ENCODE results near the gene KAZN.

The KAZN gene

GRCh38 chr1:15011160-15011559, 412.7 kb downstream of the KAZN start:
- no peak for TF ChIP-seq CTCF (IDR thresholded peaks at IDR 0.05)
- Histone ChIP-seq H3K27ac (no peak overlapping the region), H3K27me3 (peaks cover 4% of the 10 kb centered on the region), H3K9me3 (no peaks in the 10 kb centered on the region), H3K4me1 (ENCODE audit: control insufficient read depth in 1 of 2, insufficient read depth in 1 of 2, low read depth in 1 of 2, low read length in 1 of 2) (peaks cover 10 to 37% of the 10 kb centered on the region in 2 experiments), H3K4me3 (ENCODE audit: low read depth in 1 of 2, low read length in 1 of 2) (no peak overlapping the region), H3K36me3 (no peaks in the 10 kb centered on the region)

DNA sequence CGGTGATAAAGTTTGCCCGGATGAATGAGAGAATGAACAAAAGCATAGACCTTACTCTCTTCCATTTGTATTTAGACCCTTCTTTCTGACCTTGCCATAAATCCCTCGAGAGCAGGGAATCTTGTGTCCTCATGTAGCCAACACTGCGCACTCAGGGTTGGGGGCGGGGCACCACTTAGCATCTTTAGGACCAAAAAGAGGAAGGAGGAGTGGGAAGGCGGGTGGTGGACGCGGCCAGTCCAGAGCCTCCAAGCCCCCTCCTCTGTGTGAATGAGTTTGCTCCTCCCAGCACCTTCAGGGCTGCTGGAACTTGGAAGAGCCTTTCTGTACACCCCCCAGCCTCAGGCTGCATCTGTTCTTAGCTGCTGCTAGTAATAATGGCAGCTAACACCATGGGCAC, 413.2 kb downstream of the KAZN start:
- TF ChIP-seq CTCF (IDR thresholded peaks at IDR 0.05): no peak
- no peak overlapping the region for H3K27ac ChIP-seq
- H3K36me3 ChIP-seq: no peaks in the 10 kb centered on the region
- no peaks in the 10 kb centered on the region for H3K27me3 ChIP-seq
- H3K9me3 ChIP-seq: no peaks in the 10 kb centered on the region
- H3K4me3 ChIP-seq (ENCODE audit: low read depth in 1 of 2, low read length in 1 of 2): no peak overlapping the region
- peaks cover 15 to 42% of the 10 kb centered on the region in 2 experiments for H3K4me1 ChIP-seq (ENCODE audit: control insufficient read depth in 1 of 2, insufficient read depth in 1 of 2, low read depth in 1 of 2, low read length in 1 of 2)

DNA sequence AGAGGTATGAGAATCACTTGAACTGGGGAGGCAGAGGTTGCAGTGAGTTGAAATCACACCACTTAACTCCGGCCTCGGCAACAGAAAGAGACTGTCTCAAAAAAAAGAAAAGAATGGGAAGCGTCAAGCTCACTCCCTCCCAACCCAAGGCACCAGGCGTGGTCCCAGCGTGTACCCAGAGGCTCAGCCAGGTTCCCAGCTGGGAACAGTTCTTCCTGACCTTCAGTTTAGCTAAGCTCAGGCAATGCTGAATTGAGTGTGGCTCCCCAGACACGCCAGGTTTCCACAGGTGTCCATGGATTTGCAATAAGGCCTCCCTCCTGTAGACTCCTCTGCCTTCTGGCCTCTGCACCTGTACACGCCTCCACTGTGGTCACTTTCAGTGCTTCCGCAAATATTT, 414.3 kb downstream of the KAZN start:
- Histone ChIP-seq H3K27ac (no peak overlapping the region), H3K4me1 (ENCODE audit: control insufficient read depth in 1 of 2, insufficient read depth in 1 of 2, low read depth in 1 of 2, low read length in 1 of 2) (peaks cover 24 to 54% of the 10 kb centered on the region in 2 experiments), H3K4me3 (ENCODE audit: low read depth in 1 of 2, low read length in 1 of 2) (no peak overlapping the region), H3K36me3 (no peaks in the 10 kb centered on the region), H3K27me3 (no peaks in the 10 kb centered on the region), H3K9me3 (no peaks in the 10 kb centered on the region)
- TF ChIP-seq CTCF (IDR thresholded peaks at IDR 0.05): no peak

DNA sequence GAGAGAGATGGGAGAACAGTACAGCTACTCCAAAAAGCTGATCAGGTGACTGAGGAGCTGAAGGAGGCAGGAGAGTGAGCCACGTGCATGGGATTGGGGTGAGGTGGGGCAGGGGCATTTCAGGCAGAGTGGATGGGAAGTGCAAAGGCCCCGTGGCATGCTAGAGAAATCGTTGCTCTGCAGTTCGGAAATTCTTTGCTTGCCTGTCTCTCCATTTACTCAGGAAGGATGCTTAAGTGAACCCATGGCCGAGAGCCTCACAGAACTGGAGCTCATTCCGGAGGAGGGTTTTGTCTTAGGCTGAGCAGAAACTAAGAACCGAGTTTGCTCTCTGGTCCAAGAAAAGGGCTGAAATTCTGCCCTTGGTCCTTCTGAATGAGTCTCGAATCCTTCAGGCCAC, 415.3 kb downstream of the KAZN start:
- H3K36me3 ChIP-seq: no peaks in the 10 kb centered on the region
- H3K27me3 ChIP-seq: no peaks in the 10 kb centered on the region
- H3K4me1 ChIP-seq (ENCODE audit: control insufficient read depth in 1 of 2, insufficient read depth in 1 of 2, low read depth in 1 of 2, low read length in 1 of 2): peaks cover 24 to 58% of the 10 kb centered on the region in 2 experiments
- no peaks in the 10 kb centered on the region for H3K9me3 ChIP-seq
- H3K27ac ChIP-seq: no peak overlapping the region
- TF ChIP-seq CTCF (IDR thresholded peaks at IDR 0.05): no peak
- H3K4me3 ChIP-seq (ENCODE audit: low read depth in 1 of 2, low read length in 1 of 2): no peak overlapping the region

DNA sequence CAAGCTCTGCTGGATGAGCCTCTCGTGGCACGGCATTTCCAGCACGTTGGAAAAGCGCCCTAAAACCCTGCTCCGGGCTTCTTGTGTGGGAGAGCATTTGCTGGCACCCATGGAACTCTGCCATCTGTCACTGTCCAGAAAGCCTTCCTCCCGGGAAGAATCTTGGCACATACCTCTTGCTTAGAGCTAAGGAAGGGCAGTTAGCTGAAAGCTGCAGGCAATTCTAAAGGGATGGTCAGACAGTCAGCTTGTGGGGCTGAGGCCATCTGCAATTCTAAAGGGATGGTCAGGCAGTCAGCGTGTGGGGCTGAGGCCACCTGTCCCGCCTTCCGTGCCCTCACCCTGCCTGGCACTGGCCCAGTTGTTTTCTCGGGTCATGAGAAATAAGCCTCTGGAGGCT, 416.0 kb downstream of the KAZN start:
- no peak for TF ChIP-seq CTCF (IDR thresholded peaks at IDR 0.05)
- H3K4me1 ChIP-seq (ENCODE audit: control insufficient read depth in 1 of 2, insufficient read depth in 1 of 2, low read depth in 1 of 2, low read length in 1 of 2): peaks cover 24 to 53% of the 10 kb centered on the region in 2 experiments
- no peaks in the 10 kb centered on the region for H3K27me3 ChIP-seq
- no peaks in the 10 kb centered on the region for H3K9me3 ChIP-seq
- no peaks in the 10 kb centered on the region for H3K36me3 ChIP-seq
- H3K4me3 ChIP-seq (ENCODE audit: low read depth in 1 of 2, low read length in 1 of 2): no peak overlapping the region
- H3K27ac ChIP-seq: no peak overlapping the region

- Histone ChIP-seq H3K27ac (peak overlapping the region; percentile 71), H3K36me3 (no peaks in the 10 kb centered on the region), H3K4me1 (ENCODE audit: control insufficient read depth in 1 of 2, insufficient read depth in 1 of 2, low read depth in 1 of 2, low read length in 1 of 2) (peaks cover 24 to 53% of the 10 kb centered on the region in 2 experiments), H3K9me3 (no peaks in the 10 kb centered on the region), H3K27me3 (no peaks in the 10 kb centered on the region), H3K4me3 (ENCODE audit: low read depth in 1 of 2, low read length in 1 of 2) (peak overlapping the region in 1 of 2 experiments; percentile 32)
- TF ChIP-seq CTCF (IDR thresholded peaks at IDR 0.05): no peak
Observed at GRCh38 chr1:15016001-15016400, 417.5 kb downstream of the KAZN start.
